HepG2 (cell line): ENCODE measurements around the gene ZNF155. TPM values are rescaled to one million over a fixed set of nuclear protein-coding genes. Genes with fewer than 3 reads are reported as not detected.

Experiments
- ARNT ChIP-seq: fragments of 450-650 bp; IDR thresholded peaks from 2 replicates; pipeline ENCODE4 v1.6.1; 2017
- HHEX ChIP-seq: IDR thresholded peaks from 2 replicates; pipeline ENCODE4 v1.6.1; 2016; ENCODE audit warnings: control low read depth
- ISL2 ChIP-seq: sonication (generic); formaldehyde crosslinking; IDR thresholded peaks from 2 replicates; pipeline ENCODE4 v1.5.0; 2020; ENCODE audit warnings: missing genetic modification reagents
- KLF9 ChIP-seq: IDR thresholded peaks from 2 replicates; pipeline ENCODE4 v1.6.1; 2016; ENCODE audit warnings: low read depth
- LRRFIP1 ChIP-seq: sonication (generic); formaldehyde crosslinking; conservative IDR thresholded peaks from 2 replicates; pipeline ENCODE4 v1.4.0; 2020; ENCODE audit warnings: missing genetic modification reagents
- NFE2 ChIP-seq: sonication (generic); formaldehyde crosslinking; IDR thresholded peaks from 2 replicates; pipeline ENCODE4 v1.4.0; 2020; ENCODE audit warnings: missing genetic modification reagents
- PBX2 ChIP-seq: IDR thresholded peaks from 2 replicates; pipeline ENCODE4 v1.6.1; 2016; ENCODE audit warnings: control low read depth
- PRMT3 ChIP-seq: sonication (generic); formaldehyde crosslinking; IDR thresholded peaks from 2 replicates; pipeline ENCODE4 v1.8.1; 2022; ENCODE audit warnings: low read depth, mild to moderate bottlenecking, moderate library complexity, missing genetic modification reagents, borderline replicate concordance
- SALL2 ChIP-seq: sonication (generic); formaldehyde crosslinking; IDR thresholded peaks from 2 replicates; pipeline ENCODE4 v1.8.1; 2023; ENCODE audit warnings: mild to moderate bottlenecking, missing genetic modification reagents, inconsistent platforms
- SP4 ChIP-seq: sonication (generic); formaldehyde crosslinking; IDR thresholded peaks from 2 replicates; pipeline ENCODE4 v1.8.1; 2023; ENCODE audit warnings: mild to moderate bottlenecking, missing genetic modification reagents
- TEAD2 ChIP-seq: sonication (generic); formaldehyde crosslinking; IDR thresholded peaks from 2 replicates; pipeline ENCODE4 v1.9.0; 2021; ENCODE audit warnings: missing genetic modification reagents
- TFDP1 ChIP-seq: IDR thresholded peaks from 2 replicates; pipeline ENCODE4 v1.6.1; 2016; ENCODE audit warnings: missing compliant biosample characterization, missing genetic modification reagents, borderline replicate concordance
- TGIF2 ChIP-seq: IDR thresholded peaks from 2 replicates; pipeline ENCODE4 v1.6.1; 2016; ENCODE audit warnings: control low read depth, missing compliant biosample characterization
- ZNF251 ChIP-seq: sonication (generic); formaldehyde crosslinking; IDR thresholded peaks from 2 replicates; pipeline ENCODE4 v1.9.0; 2021; ENCODE audit warnings: mild to moderate bottlenecking, missing genetic modification reagents
- ZNF556 ChIP-seq: sonication (generic); formaldehyde crosslinking; IDR thresholded peaks from 2 replicates; pipeline ENCODE4 v1.4.0; 2020; ENCODE audit warnings: mild to moderate bottlenecking, missing genetic modification reagents, borderline replicate concordance
- ZNF567 ChIP-seq: sonication (generic); formaldehyde crosslinking; IDR thresholded peaks from 2 replicates; pipeline ENCODE4 v1.8.1; 2023; ENCODE audit warnings: mild to moderate bottlenecking, missing genetic modification reagents, borderline replicate concordance
- ZSCAN22 ChIP-seq: sonication (generic); formaldehyde crosslinking; IDR thresholded peaks from 2 replicates; pipeline ENCODE4 v1.4.0; 2020; ENCODE audit warnings: mild to moderate bottlenecking, missing genetic modification reagents
- polyA plus RNA-seq, 8 experiments: library from polyadenylated mRNA; depleted of rRNA in 3 of 8; stranded (reverse) in 7 of 8; unstranded in 1 of 8; fragments of >200 nt; fragmentation: Illumina TruSeq in 4 of 8; extraction: Trizol in 4 of 8; gene quantifications; 2 replicates each; pipeline versions ENCODE4 v1.2.1 to v1.2.3, GENCODE V29; 2011 to 2016; ENCODE audit warnings: low read depth in 4 of 8, missing spikeins in 1 of 8, mixed read lengths in 1 of 8; ENCODE audit not compliant: insufficient read depth in 1 of 8
- total RNA-seq, 5 experiments: library from RNA; depleted of rRNA; stranded (reverse); fragments of >200 nt; fragmentation: Illumina TruSeq; extraction: Trizol; gene quantifications; 2 replicates each; pipeline ENCODE4 v1.2.3, GENCODE V29; 2016; ENCODE audit warnings: low read depth in 1 of 5
- TF ChIP-seq, protein P1 (sequence below): sonication (generic); formaldehyde crosslinking; conservative IDR thresholded peaks from 2 replicates; pipeline ENCODE4 v1.5.0; 2020; ENCODE audit warnings: missing genetic modification reagents
- TF ChIP-seq, protein P2 (sequence below): sonication (generic); formaldehyde crosslinking; IDR thresholded peaks from 2 replicates; pipeline ENCODE4 v1.4.0; 2020; ENCODE audit warnings: mild to moderate bottlenecking, low read depth, missing genetic modification reagents

Gene ZNF155
- total and polyA plus RNA-seq, 2 of the 13 experiments (the other 11 are each of a cell fraction or from before 2014, with no cell fraction given) = 2.5 to 3.6 TPM

DNA sequence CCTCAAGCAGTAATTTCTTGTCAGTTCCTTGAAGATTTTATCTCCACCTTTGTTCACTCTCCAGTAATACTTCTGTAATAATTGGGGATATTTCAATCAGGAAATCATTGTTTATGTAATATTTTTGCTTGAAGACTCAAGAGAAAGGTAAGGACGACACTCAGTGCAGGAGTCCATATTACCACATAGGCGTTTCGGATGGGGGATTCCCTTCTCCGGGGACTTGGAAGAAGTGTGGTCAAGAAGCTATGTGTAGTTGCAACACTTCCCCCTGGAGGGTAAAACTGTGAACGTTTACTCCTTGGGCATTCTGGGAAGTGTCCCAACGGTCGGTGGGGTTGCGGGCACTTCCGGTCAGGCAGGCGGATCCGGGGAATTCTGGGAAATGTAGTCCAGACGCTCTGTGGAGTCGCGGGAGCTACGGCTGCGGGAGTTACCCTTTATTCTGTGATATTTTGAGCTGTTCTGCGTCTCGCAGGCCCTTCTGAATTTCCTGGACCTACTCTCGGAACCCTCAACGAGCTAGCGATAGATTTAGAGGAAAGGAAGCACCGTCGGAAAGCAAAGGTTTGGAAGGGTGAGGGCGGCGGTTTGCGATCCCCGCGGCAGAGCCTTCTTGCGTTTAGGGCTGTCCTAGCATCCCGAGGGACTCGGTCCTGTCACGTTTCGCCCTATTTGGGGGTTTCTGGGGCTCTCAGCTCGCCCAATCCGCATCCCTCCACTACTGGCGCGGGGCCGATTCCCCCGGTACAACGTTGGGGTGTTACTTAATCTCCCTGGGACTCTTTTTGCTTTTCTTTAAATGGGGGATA lies 32.9 kb upstream of the ZNF155 start, which contains the start of gene ZNF221 (continued):
- TF ChIP-seq LRRFIP1 (no peak), ZNF556 (peak; percentile 54; the same call in 1 of the 2 replicates), HHEX (CRISPR knock-in tag) (no peak), KLF9 (CRISPR knock-in tag) (no peak), PBX2 (no peak), TGIF2 (CRISPR knock-in tag) (no peak), ARNT (no peak), SALL2 (CRISPR knock-in tag) (no peak), ISL2 (CRISPR knock-in tag) (no peak), ZNF251 (no peak), NFE2 (CRISPR knock-in tag) (no peak), SP4 (CRISPR knock-in tag) (no peak), ZNF567 (CRISPR knock-in tag) (no peak), ZSCAN22 (CRISPR knock-in tag) (no peak), TFDP1 (peak; percentile 51; the same call in 1 of the 2 replicates), TEAD2 (CRISPR knock-in tag) (no peak), PRMT3 (CRISPR knock-in tag) (no peak)
- TF ChIP-seq, protein P1, sequence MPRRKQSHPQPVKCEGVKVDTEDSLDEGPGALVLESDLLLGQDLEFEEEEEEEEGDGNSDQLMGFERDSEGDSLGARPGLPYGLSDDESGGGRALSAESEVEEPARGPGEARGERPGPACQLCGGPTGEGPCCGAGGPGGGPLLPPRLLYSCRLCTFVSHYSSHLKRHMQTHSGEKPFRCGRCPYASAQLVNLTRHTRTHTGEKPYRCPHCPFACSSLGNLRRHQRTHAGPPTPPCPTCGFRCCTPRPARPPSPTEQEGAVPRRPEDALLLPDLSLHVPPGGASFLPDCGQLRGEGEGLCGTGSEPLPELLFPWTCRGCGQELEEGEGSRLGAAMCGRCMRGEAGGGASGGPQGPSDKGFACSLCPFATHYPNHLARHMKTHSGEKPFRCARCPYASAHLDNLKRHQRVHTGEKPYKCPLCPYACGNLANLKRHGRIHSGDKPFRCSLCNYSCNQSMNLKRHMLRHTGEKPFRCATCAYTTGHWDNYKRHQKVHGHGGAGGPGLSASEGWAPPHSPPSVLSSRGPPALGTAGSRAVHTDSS (CRISPR knock-in tag) = no peak
- TF ChIP-seq, protein P2, sequence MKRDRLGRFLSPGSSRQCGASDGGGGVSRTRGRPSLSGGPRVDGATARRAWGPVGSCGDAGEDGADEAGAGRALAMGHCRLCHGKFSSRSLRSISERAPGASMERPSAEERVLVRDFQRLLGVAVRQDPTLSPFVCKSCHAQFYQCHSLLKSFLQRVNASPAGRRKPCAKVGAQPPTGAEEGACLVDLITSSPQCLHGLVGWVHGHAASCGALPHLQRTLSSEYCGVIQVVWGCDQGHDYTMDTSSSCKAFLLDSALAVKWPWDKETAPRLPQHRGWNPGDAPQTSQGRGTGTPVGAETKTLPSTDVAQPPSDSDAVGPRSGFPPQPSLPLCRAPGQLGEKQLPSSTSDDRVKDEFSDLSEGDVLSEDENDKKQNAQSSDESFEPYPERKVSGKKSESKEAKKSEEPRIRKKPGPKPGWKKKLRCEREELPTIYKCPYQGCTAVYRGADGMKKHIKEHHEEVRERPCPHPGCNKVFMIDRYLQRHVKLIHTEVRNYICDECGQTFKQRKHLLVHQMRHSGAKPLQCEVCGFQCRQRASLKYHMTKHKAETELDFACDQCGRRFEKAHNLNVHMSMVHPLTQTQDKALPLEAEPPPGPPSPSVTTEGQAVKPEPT (CRISPR knock-in tag) = 0 out of 2 replicates have a peak, but pooled peaks have one; percentile 43
